DOHH2 (cell line): ENCODE results near the gene SLC25A51.

Experiments
- H3F3A ChIP-seq: fragments of 200-600 bp; sonication (generic), shearing (Covaris generic); 2 replicates; pipeline ENCODE4 v1.6.0; 2016; ENCODE audit warnings: antibody characterized with exemption, mild to moderate bottlenecking; ENCODE audit not compliant: control insufficient read depth, insufficient read depth
- H3K27ac ChIP-seq: fragments of 200-600 bp; sonication (generic); 2 replicates; pipeline ENCODE4 v1.5.1; 2014; ENCODE audit warnings: low read depth, mild to moderate bottlenecking, low read length, moderate library complexity
- H3K27me3 ChIP-seq: fragments of 200-600 bp; sonication (generic); 2 replicates; pipeline ENCODE4 v1.6.1; 2014; ENCODE audit warnings: mild to moderate bottlenecking, low read length, mixed read lengths; ENCODE audit not compliant: control insufficient read depth
- H3K36me3 ChIP-seq: fragments of 200-600 bp; sonication (generic); 2 replicates; pipeline ENCODE4 v1.6.1; 2014; ENCODE audit warnings: mild to moderate bottlenecking, low read length, moderate library complexity, mixed read lengths; ENCODE audit not compliant: control insufficient read depth
- H3K4me1 ChIP-seq: fragments of 200-600 bp; sonication (generic); 2 replicates; pipeline ENCODE4 v1.6.1; 2014; ENCODE audit warnings: mild to moderate bottlenecking, low read length, mixed read lengths; ENCODE audit not compliant: control insufficient read depth
- H3K4me2 ChIP-seq: fragments of 200-600 bp; sonication (generic); 2 replicates; pipeline ENCODE4 v1.6.0; 2014; ENCODE audit warnings: mild to moderate bottlenecking, low read length, moderate library complexity
- H3K4me3 ChIP-seq: fragments of 200-600 bp; sonication (generic); 2 replicates; pipeline ENCODE4 v1.5.1; 2014; ENCODE audit warnings: mild to moderate bottlenecking, low read length, mixed read lengths
- H3K79me2 ChIP-seq: fragments of 200-600 bp; sonication (generic); 2 replicates; pipeline ENCODE4 v1.6.1; 2014; ENCODE audit warnings: mild to moderate bottlenecking, low read length, mixed read lengths; ENCODE audit not compliant: control insufficient read depth
- H3K9me2 ChIP-seq: fragments of 200-600 bp; sonication (generic); replicated peaks from 2 replicates; pipeline ENCODE4 v1.6.1; 2014; ENCODE audit warnings: mild to moderate bottlenecking, low read length, mixed read lengths; ENCODE audit not compliant: control insufficient read depth
- H3K9me3 ChIP-seq: fragments of 200-600 bp; sonication (generic); 2 replicates; pipeline ENCODE4 v1.6.1; 2014; ENCODE audit warnings: antibody characterized with exemption, low read length, mixed read lengths; ENCODE audit not compliant: control insufficient read depth, insufficient read depth
- H4K20me1 ChIP-seq: fragments of 200-600 bp; sonication (generic); 2 replicates; pipeline ENCODE4 v1.6.0; 2014; ENCODE audit warnings: low read depth, mild to moderate bottlenecking, antibody characterized with exemption, low read length, moderate library complexity; ENCODE audit not compliant: control insufficient read depth, insufficient read depth
- EZH2phosphoT487 ChIP-seq: fragments of 200-600 bp; sonication (generic); IDR thresholded peaks from 2 replicates; pipeline ENCODE4 v1.6.1; 2017; ENCODE audit warnings: borderline replicate concordance, mild to moderate bottlenecking, antibody characterized with exemption, low read length, moderate library complexity, mixed read lengths
- TF ChIP-seq, protein P1 (sequence below): fragments of 200-600 bp; sonication (generic); IDR thresholded peaks from one replicate; pipeline ENCODE4 v1.5.1; 2014; ENCODE audit warnings: antibody characterized with exemption, mild to moderate bottlenecking, low read depth, low read length; ENCODE audit not compliant: poor library complexity, severe bottlenecking

SLC25A51 gene

DNA sequence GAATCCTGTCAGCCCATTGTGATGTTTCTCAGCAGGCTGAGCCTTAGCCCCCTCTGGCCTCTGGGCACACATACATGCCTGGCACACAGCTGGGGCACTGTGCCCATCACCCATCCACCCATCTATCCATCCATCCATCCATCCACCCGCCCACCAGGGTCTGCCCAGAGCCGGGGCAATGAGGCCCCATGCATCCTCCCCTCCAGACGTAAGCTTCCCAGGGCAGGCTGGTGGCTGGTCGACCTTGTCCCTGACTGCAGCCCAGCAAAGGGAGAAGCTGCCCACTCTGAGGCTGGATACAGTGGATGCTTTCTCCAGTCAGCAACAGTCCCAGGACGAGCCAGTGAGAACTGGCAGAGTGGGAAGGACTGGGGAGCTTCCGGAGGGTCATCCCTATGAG is 21.1 kb upstream of the SLC25A51 start:
- Histone ChIP-seq H3K9me3 (no peaks in the 10 kb centered on the region), H3K27me3 (no peaks in the 10 kb centered on the region), H3F3A (no peaks in the 10 kb centered on the region), H3K9me2 (no peaks in the 10 kb centered on the region), H3K4me3 (no peak overlapping the region), H3K27ac (no peak overlapping the region), H3K4me1 (no peaks in the 10 kb centered on the region), H4K20me1 (no peaks in the 10 kb centered on the region), H3K79me2 (no peaks in the 10 kb centered on the region), H3K4me2 (no peak overlapping the region), H3K36me3 (no peaks in the 10 kb centered on the region)
- no peak for TF ChIP-seq EZH2phosphoT487
- TF ChIP-seq, protein P1, sequence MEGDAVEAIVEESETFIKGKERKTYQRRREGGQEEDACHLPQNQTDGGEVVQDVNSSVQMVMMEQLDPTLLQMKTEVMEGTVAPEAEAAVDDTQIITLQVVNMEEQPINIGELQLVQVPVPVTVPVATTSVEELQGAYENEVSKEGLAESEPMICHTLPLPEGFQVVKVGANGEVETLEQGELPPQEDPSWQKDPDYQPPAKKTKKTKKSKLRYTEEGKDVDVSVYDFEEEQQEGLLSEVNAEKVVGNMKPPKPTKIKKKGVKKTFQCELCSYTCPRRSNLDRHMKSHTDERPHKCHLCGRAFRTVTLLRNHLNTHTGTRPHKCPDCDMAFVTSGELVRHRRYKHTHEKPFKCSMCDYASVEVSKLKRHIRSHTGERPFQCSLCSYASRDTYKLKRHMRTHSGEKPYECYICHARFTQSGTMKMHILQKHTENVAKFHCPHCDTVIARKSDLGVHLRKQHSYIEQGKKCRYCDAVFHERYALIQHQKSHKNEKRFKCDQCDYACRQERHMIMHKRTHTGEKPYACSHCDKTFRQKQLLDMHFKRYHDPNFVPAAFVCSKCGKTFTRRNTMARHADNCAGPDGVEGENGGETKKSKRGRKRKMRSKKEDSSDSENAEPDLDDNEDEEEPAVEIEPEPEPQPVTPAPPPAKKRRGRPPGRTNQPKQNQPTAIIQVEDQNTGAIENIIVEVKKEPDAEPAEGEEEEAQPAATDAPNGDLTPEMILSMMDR: no peak

DNA sequence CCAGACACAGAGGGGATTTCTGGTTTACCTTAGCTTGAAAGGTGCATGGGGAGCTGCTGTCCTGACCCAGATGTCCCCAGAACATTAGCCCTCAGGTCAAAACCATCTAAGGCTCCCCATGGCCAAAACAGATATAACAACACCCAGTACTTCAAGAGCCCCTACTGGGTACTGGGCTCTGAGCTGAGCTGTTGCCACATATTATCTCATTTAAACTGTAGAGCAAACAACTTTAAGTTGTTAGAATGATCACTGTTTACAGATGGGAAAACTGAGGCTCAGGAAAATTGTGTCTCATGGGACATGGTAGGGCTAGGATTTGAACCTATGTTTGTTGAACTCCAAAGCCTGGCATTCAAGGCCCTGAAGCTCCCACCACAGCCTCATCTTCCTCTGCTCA is 20.6 kb upstream of the SLC25A51 start:
- no peak for TF ChIP-seq EZH2phosphoT487
- TF ChIP-seq, protein P1: no peak
- H3K36me3 ChIP-seq: no peaks in the 10 kb centered on the region
- no peak overlapping the region for H3K4me3 ChIP-seq
- H3K27me3 ChIP-seq: no peaks in the 10 kb centered on the region
- no peaks in the 10 kb centered on the region for H3K9me2 ChIP-seq
- H3K4me1 ChIP-seq: no peaks in the 10 kb centered on the region
- no peaks in the 10 kb centered on the region for H3F3A ChIP-seq
- no peak overlapping the region for H3K4me2 ChIP-seq
- H3K9me3 ChIP-seq: no peaks in the 10 kb centered on the region
- H4K20me1 ChIP-seq: no peaks in the 10 kb centered on the region; the same call in 1 of the 2 replicates
- no peaks in the 10 kb centered on the region for H3K79me2 ChIP-seq
- H3K27ac ChIP-seq: no peak overlapping the region

DNA sequence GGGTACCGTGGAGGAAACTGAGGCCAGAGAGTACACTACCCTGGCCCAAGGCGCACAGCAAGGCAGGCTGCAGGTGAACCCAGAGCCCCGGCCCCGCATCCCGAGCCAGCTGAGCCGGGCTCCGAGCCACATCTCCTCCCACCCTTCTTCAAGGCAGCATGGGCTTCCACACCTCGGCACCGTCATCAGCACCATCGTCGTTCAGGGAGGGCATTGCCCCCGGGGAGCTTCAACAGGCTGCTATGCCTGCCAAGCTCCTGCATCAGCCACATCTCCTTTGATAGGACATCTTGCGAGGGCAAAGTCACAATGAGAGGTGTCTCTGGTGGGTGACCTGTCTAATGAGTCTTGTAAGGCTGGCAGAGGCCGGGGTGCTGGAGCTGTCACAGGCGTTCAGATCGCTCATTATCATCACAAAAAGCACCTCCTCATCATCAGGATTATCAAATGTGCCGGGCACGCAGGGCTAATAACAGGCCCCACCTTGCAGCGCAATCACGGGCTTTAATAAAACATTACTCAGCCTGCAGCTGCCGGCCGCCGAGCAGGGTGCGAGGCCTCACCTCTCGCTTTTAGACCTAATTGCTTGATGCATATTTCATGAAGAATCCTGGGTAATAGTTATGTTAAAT is 20.0 kb upstream of the SLC25A51 start:
- Histone ChIP-seq H3K36me3 (no peaks in the 10 kb centered on the region), H3K4me3 (no peak overlapping the region), H4K20me1 (no peaks in the 10 kb centered on the region; the same call in 1 of the 2 replicates), H3K27ac (no peak overlapping the region), H3K4me1 (no peaks in the 10 kb centered on the region), H3F3A (no peaks in the 10 kb centered on the region), H3K27me3 (no peaks in the 10 kb centered on the region), H3K9me3 (no peaks in the 10 kb centered on the region), H3K4me2 (no peak overlapping the region), H3K79me2 (no peaks in the 10 kb centered on the region), H3K9me2 (no peaks in the 10 kb centered on the region)
- TF ChIP-seq, protein P1: no peak
- TF ChIP-seq EZH2phosphoT487: no peak
